ENCODE measurements around the gene CRYBG3.

CRYBG3 gene

GRCh38 chr3:97971679-97972567 lies 150.1 kb downstream of the CRYBG3 start, which contains the start of gene RIOX2:
Gene RIOX2 (minus strand): TSS chr3:97972431. CDS start chr3:97967593, 4,838 bp downstream.
- peak; percentile 58 for DNase-seq (ENCODE audit: low spot score)

- no peak for DNase-seq (ENCODE audit: low spot score)
These were observed 151.2 kb downstream of the CRYBG3 start for GRCh38 chr3:97972976-97973375.

- DNase-seq (ENCODE audit: low spot score), result no peak
These were observed 153.2 kb downstream of the CRYBG3 start for GRCh38 chr3:97974996-97975395.

GRCh38 chr3:97975466-97975865 lies 153.7 kb downstream of the CRYBG3 start:
- DNase-seq (ENCODE audit: low spot score), result no peak

- DNase-seq (ENCODE audit: low spot score), result no peak
These were observed 157.8 kb downstream of the CRYBG3 start for GRCh38 chr3:97979610-97980009.

- DNase-seq (ENCODE audit: low spot score), result no peak
These were observed 160.1 kb downstream of the CRYBG3 start for GRCh38 chr3:97981886-97982285.

- peak; percentile 72 for DNase-seq (ENCODE audit: low spot score)
These were observed 162.2 kb downstream of the CRYBG3 start for GRCh38 chr3:97983933-97984491.

- DNase-seq (ENCODE audit: low spot score), result no peak
These were observed 165.5 kb downstream of the CRYBG3 start for GRCh38 chr3:97987306-97987705.

GRCh38 chr3:97988784-97989568 lies 167.2 kb downstream of the CRYBG3 start:
- no peak for DNase-seq (ENCODE audit: low spot score)

GRCh38 chr3:97990624-97991292 lies 168.9 kb downstream of the CRYBG3 start:
- DNase-seq (ENCODE audit: low spot score), result no peak

- DNase-seq (ENCODE audit: low spot score), result no peak
These were observed 169.5 kb downstream of the CRYBG3 start for GRCh38 chr3:97991293-97991682.

- DNase-seq (ENCODE audit: low spot score), result no peak
These were observed 170.8 kb downstream of the CRYBG3 start for GRCh38 chr3:97992547-97993173.

GRCh38 chr3:97993526-97993925 lies 171.7 kb downstream of the CRYBG3 start:
- no peak for DNase-seq (ENCODE audit: low spot score)

GRCh38 chr3:97994328-97994945 lies 172.6 kb downstream of the CRYBG3 start:
- no peak for DNase-seq (ENCODE audit: low spot score)

Data from pons (tissue), 1 donor.